ENCODE data around the gene SLX4IP. TPM values are rescaled to one million over a fixed set of nuclear protein-coding genes. Genes with fewer than 3 reads are reported as not detected.

Gene SLX4IP
- total RNA-seq, 1 donor from 2014 or later, result 2.8 TPM

DNA sequence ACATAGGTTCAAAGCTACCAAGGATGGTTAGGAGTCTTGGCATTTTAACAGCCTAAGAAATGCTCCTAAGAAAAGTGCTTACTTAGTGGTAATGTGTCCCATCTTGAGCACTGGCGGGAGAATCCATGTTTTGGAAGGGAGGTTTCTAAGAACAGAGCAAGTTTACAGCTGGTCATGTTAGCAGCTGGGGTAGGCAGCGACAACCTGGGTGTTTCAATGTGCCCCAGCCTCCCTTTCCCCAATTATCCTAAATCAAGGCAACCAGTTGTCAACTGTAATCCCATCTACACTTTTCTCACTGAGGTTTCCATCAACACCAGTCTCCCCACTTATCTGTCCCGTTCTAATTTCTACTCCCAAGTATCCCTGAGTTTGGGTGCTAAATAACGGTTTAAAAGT, 240.3 kb downstream of the SLX4IP start:
- no peak for DNase-seq (ENCODE audit: low read depth, low spot score)

- no peak for DNase-seq (ENCODE audit: low read depth, low spot score)
Observed at GRCh38 chr20:10676518-10676917, 241.4 kb downstream of the SLX4IP start.

Other genes with a start within 250 kb of the SLX4IP start
- gene SNAP25, start 216.5 kb upstream of the SLX4IP start, total RNA-seq, result 0.25 TPM in 1 of 2 replicates, not detected in the other
- 3.7 and 6.5 TPM in 2 replicates for gene MKKS, start 1.1 kb upstream of the SLX4IP start, total RNA-seq
- 81.8 and 93.1 TPM in 2 replicates for gene JAG1, start 238.7 kb downstream of the SLX4IP start, total RNA-seq

Measured in pulmonary artery endothelial cell (primary cell).